Stimulated activated naive CD4-positive, alpha-beta T cell treated with Interleukin-2 at 50 U/mL for 16 hours (primary cell): Measurements from ENCODE around the gene CHAF1A.

ENCODE experiments used
- DNase-seq: peaks from one replicate; lab custom pipeline; 2025; lab: John Stamatoyannopoulos, UW

The CHAF1A gene

DNA sequence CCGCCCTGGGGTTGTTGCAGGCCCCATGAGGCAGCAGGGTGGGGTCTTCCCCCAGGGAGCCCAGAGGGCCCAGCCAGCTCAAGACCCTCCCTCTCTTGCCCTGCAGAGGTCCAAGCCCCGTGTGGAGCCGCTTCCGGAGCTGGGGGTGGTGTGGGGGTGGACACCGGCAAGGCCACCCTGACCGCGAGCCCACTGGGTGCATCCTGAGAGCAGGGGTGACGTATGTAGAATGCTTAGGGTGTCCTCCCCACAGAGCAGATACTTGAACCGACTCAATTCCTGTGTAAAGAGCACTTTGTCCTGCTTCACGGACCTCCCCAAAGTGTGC lies 40.3 kb downstream of the CHAF1A start:
- DNase-seq: no peak

- no peak for DNase-seq
These were observed 40.7 kb downstream of the CHAF1A start for GRCh38 chr19:4443188-4443587.

- DNase-seq: no peak
These were observed 41.7 kb downstream of the CHAF1A start for GRCh38 chr19:4443966-4444764.

- DNase-seq: no peak
These were observed 42.6 kb downstream of the CHAF1A start for GRCh38 chr19:4444765-4445741.

DNA sequence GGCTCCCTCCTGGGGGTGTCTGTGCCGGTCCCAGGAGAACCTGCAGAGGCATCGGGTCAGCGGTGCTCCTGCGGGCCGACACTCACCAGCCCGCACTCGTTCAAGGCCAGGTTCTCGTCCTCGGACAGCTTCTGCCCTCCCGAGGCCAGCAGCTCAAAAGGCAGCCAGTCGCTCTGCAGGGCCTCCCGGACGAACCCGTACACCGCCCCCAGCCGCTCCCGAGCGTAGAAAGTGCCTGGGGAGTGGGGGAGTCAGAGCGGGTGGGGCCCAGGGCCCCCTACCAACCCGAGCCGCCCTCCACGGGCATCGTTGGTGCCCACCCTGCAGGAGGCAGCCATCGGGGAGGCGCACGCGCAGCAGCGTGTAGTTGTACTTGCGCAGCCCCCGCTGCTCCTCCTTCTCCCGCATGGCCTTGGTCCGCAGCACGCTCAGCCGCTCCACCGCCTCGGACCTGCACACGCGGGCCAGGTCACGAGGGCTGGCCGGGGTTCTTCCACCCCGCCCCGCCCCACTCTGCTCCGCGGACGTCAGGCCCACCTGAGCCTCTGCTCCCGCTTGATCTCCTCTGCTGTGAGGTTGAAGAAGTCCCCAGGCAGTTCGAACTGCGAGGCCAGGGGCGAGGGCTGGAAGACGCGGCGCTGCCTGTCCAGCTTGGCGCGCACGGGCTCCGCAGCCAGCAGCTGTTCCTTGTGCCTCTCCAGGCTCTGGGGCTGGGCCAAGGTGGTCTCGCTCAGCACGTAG lies 43.7 kb downstream of the CHAF1A start:
- no peak for DNase-seq

- no peak for DNase-seq
These were observed 44.3 kb downstream of the CHAF1A start for GRCh38 chr19:4446704-4447200.

- DNase-seq: no peak
These were observed 45.1 kb downstream of the CHAF1A start for GRCh38 chr19:4447327-4448146.

DNA sequence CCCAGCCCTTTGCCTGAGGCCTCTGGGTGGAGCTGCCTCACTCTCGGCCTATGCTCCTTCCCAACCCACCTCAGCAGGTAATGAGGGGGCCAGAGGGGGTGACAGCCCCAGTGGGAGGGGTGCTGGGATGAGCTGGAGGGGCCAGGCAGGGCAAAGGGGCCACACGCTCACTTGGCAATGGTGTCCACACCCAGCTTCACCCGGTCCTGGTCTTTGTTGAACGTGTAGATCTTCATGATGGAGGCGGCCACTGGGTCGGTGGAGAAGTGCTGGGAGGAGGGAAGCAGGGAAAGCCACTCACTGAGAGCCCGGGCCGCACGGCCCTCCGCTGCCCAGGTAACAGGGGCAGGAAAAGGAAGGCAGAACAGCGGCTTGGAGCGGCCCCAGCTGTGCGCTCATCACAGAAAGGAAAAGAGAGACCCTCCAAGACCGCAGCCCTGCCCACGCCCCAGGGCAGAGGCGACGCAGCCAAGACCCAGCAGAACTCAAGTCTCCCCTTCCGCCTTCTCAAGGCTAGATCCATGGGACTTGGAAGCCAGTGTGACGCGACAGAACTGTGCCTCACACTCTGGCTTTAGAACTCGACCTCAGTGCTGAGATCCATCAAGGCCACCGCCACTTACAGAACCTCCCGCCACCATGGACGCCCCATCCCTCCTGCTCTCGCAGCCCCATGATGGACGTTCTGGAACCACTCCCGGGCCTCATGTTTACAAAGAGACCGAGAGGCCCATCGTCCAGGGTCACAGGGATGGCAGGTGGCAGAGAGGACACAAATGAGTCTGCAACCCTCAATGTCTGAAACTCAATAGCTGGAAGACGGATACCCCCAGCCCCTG lies 45.9 kb downstream of the CHAF1A start:
- DNase-seq: no peak

- no peak for DNase-seq
These were observed 46.7 kb downstream of the CHAF1A start for GRCh38 chr19:4449022-4449638.

GRCh38 chr19:4449639-4450028 lies 47.2 kb downstream of the CHAF1A start:
- DNase-seq: no peak

GRCh38 chr19:4452230-4452990 lies 50.0 kb downstream of the CHAF1A start:
- DNase-seq: no peak

GRCh38 chr19:4453232-4454179 lies 51.1 kb downstream of the CHAF1A start:
- DNase-seq: no peak

GRCh38 chr19:4454747-4455718 lies 52.6 kb downstream of the CHAF1A start:
- no peak for DNase-seq

GRCh38 chr19:4455719-4456475 lies 53.5 kb downstream of the CHAF1A start:
- no peak for DNase-seq

DNA sequence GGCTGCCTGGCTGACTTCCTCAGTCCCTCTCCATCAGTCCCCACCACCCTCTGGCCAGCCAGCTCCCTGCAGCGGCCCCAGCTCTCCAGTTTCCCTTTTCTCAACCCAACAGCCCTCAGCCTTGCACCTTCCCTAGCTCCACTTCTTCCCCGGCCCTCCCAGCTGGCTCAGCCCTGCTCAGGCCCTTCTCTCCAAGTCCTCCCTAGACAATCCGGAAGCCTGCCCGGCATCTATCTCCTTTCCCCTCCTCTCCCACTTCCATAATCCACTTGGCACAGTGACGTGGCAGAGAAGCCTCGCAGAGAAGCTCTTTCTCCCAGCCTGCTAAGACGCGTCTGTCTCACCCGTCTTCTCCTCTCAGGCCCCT lies 54.0 kb downstream of the CHAF1A start:
- no peak for DNase-seq
